GM11168 (cell line): ENCODE results near the gene TTBK1.

Experiments used
- in situ Hi-C: fragments of 300-500 bp; cut with MboI; formaldehyde crosslinking; loops from one replicate; pipeline ENCODE4 v1.12.0; 2022; ENCODE audit warnings: low sequenced_read_pairs; ENCODE audit not compliant: unreplicated experiment

Gene TTBK1

GRCh38 chr6:43283905-43284304 is 40.6 kb downstream of the TTBK1 start:
- in situ Hi-C loops, result no loop called here

- in situ Hi-C loops, result no loop called here
Measured at GRCh38 chr6:43284991-43285781, 41.9 kb downstream of the TTBK1 start.

GRCh38 chr6:43285832-43286231 is 42.6 kb downstream of the TTBK1 start:
- in situ Hi-C loops, result no loop called here

GRCh38 chr6:43286456-43286979 is 43.2 kb downstream of the TTBK1 start:
- in situ Hi-C loops, result no loop called here

- in situ Hi-C loops, result no loop called here
Measured at GRCh38 chr6:43286980-43287716, 43.9 kb downstream of the TTBK1 start.

- in situ Hi-C loops, result no loop called here
Measured at GRCh38 chr6:43287717-43288679, 44.7 kb downstream of the TTBK1 start.

GRCh38 chr6:43290339-43290904 is 47.1 kb downstream of the TTBK1 start:
- in situ Hi-C loops, result no loop called here

GRCh38 chr6:43290905-43291355 is 47.6 kb downstream of the TTBK1 start:
- in situ Hi-C loops, result no loop called here

GRCh38 chr6:43291708-43292107 is 48.4 kb downstream of the TTBK1 start:
- in situ Hi-C loops, result no loop called here

GRCh38 chr6:43292341-43292740 is 49.1 kb downstream of the TTBK1 start:
- in situ Hi-C loops, result no loop called here

- in situ Hi-C loops, result no loop called here
Measured at GRCh38 chr6:43292763-43293318, 49.6 kb downstream of the TTBK1 start.

GRCh38 chr6:43293698-43294097 is 50.4 kb downstream of the TTBK1 start:
- in situ Hi-C loops, result no loop called here

GRCh38 chr6:43294536-43294935 is 51.3 kb downstream of the TTBK1 start:
- in situ Hi-C loops, result no loop called here

- in situ Hi-C loops, result no loop called here
Measured at GRCh38 chr6:43295456-43295855, 52.2 kb downstream of the TTBK1 start.

- in situ Hi-C loops, result no loop called here
Measured at GRCh38 chr6:43296780-43297497, 53.7 kb downstream of the TTBK1 start.

- in situ Hi-C loops, result no loop called here
Measured at GRCh38 chr6:43297644-43298564, 54.6 kb downstream of the TTBK1 start, which contains the start of gene SLC22A7. Gene SLC22A7, plus strand, starts transcription at chr6:43298260. Its CDS starts 99 bp downstream, at chr6:43298359.

GRCh38 chr6:43298565-43299337 is 55.5 kb downstream of the TTBK1 start:
- in situ Hi-C loops, result no loop called here
